Stimulated activated CD4-positive, alpha-beta T cell treated with anti-CD3 and anti-CD28 coated beads, Interleukin-2, amount 100 ng/mL, for 24 hours (primary cell): ENCODE measurements around the gene TEX13A.
A peak's percentile ranks its signal among the peaks of the same experiment; 100 is the strongest.
"Not testable (repeated sequence)": the region's sequence is repeated elsewhere in the genome, so short reads cannot be mapped to it uniquely, and the experiment has no call there.

Experiments
- DNase-seq, 2 donors: peaks; one replicate each; pipeline ENCODE4 v3.0.0-alpha.2; 2020

Gene TEX13A, protein sequence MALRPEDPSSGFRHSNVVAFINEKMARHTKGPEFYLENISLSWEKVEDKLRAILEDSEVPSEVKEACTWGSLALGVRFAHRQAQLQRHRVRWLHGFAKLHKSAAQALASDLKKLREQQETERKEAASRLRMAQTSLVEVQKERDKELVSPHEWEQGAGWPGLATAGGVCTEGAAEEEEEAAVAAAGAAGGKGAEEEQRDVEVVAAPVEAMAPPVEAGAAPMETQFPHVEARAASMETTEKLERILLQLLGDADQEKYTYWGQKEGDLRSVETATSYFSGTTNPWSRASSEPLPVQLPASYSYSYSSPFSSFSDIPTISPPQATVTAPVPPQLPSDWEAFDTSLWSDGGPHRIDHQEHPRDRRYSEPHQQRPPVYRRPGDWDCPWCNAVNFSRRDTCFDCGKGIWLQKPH

DNA sequence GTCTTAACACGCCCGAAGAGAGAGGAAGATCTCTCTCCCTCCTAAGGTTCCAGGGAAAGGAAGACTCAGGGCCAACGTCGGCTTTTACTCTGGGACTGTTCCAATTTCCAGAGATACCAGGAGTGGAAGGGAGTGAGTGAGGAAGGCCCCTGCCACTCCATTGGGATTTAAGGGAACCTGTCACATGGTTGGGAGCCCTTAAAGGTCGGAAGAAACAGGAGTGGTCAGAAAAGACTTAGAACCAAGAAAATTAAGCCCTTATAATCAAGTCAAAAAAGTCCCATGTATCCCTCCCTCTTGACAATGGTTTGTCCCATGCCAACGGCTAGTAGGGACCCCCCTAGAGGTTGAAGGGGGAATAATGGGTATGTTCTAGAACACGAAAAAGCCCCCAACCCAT is at the start of gene TEX13A:
Gene TEX13A (minus strand): TSS at position 59 of the 400 bp plus-strand sequence. CDS start 297 bp downstream, outside the sequence.
- no peak for DNase-seq

DNA sequence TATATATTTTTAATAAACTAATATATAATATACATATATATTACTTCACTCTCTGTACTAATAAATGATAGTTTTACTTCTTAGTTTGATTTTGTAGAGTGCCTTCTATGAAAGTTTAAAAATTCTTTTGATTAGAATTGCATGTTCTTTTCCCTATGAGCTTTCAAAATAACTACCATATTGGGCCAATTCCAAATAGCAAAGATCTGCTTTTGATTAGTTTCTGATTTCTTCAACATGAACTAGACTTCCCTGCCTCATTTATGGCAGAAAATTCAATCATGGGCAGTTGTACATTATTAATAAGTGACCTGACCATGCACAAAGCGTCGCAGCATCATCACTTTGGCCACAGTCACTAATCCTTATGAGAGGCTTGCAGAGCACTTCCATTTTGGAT is 48.9 kb upstream of the TEX13A start:
- no peak for DNase-seq

DNA sequence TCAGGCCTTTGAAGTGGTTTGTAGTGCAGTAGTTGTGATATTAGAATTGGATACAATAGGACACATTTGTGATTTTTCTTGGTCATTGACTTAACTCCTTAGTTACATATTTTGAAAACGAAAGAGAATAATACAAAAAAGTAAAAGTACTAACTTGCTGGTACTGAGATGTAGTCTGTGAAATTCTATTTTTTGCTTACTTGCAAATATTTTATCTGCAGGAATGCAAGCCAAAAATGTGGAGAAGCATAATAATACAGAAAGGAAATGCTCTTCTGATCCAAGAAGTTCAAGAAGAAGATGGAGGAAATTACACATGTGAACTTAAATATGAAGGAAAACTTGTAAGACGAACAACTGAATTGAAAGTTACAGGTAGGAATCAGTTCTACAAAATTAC is 46.7 kb upstream of the TEX13A start:
- no peak for DNase-seq

DNA sequence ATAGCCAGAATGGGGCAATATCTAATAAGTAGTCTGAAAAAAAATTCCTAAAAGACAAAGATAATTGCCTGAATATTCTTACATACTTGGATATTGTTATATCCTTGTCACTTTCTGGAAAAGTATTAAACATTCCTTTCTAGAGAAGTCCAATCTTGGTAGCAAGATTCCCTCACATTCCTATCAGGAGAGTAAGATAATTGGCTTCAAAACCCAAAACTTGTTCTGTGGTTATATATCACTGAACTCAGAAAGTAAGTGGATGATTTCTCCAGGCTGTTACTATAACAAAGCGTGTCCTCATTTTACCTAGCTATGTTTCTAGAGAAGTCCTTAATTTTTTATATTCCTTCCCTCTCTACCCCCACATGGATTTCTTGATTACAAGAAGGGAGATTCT is 46.0 kb upstream of the TEX13A start:
- DNase-seq = no peak

DNA sequence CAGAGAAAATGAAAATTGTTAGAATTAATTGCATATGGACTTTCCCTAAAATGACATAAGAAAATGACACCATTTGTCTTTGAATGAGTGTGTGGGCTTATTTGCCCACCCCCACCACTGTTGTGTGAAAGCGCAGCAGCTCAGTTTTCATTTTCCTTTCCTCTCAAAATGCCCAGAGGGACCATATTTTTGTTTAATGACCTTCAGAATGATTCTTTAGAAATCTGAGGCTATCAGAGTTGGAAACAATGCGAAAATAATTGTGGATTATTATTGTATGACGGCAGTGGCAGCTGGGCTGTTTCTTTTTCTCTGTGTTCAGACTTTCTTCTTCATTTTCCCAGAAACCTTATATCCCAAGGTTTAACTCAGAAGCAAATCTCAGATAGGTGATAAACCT is 44.6 kb upstream of the TEX13A start:
- DNase-seq = no peak

DNA sequence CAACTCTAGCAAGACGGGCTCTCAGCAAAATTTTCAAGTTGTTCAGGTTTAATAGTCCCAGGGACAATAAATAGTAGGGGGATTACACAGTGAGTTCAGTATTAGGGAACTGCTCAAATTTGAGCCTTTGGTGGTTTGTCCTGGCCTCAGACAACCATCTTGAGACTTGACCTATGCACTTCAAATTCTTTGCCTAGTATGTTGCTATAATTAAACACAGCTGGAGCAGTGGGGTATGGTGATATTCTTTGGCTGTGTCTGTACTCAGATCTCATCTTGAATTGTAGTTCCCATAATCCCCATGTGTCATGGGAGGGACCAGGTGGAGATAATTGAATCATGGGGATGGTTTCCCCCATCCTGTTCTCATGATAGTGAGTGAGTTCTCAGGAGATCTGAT is 43.3 kb upstream of the TEX13A start:
- no peak for DNase-seq

DNA sequence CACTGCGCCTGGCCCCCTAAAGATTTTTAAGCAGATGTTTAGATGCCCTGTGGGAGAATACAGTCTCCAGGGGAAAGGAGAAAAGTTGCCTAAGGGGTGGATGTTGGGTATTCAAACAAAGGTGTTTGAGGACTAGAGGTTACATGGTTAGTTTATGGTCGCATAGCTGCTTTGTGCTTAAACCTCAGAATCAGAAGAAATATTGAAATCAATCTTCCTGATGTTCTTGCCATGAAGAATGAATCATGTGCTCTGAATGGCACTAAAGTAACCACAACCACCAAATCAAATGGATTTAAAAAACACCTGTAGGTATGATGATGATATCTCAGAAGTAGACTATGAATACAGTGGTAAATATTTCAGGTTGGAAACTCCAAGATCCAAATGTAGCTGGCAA is 42.7 kb upstream of the TEX13A start:
- no peak for DNase-seq

DNA sequence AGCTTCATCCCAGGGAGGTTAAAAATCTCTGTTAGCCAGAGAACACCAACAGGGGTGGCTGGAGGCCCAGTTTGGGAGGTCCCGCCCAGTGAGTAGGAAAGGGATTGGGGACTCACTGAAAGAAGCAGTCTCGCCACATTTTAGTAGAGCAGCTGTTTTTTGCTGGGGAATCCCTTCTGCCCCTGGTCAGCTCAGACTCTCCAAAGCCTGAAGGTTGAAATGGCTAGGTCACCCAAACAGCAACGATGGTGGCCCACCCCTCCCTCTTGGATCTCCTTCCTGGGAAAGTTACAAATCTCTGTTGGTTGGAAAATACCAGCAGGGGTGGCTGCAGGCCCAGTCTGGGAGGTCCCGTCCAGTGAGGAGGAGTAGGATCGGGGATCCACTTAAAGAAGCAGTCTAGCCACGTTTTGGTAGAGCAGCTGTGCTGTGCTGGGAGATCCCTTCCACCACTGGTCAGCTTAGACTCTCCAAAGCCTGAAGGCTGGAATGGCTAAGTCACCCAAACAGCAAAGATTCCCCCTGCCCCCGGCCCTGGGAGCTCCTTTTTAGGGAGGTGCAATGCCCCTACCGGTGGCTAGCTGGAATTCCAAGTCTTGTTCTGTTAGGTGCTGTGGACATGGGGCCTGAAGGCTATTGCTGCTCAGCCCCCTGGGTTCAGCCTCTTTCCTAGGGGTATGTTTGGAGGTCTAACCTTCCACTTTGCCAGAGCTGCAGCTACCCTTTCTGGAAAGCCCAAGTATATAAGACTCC is 40.0 kb upstream of the TEX13A start:
- DNase-seq = no peak

DNA sequence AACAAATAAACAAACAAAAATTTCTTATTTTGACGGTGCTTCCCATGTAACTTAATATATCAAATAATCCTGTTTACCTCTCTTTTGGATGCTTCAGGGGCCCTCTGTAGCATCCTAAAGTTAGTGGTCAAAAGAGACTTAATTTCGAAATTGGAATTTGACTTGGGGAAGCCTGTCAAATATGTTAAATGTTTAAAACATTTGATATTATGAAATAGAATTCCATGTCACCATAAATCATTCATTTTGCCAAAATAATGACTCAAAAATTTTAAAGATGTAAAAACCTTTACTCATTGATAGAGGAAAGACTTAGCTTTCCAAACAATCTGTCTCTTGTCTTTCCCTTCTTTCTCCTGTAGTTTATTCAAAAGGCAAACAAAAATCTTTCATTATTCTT is 20.6 kb upstream of the TEX13A start:
- DNase-seq = no peak

DNA sequence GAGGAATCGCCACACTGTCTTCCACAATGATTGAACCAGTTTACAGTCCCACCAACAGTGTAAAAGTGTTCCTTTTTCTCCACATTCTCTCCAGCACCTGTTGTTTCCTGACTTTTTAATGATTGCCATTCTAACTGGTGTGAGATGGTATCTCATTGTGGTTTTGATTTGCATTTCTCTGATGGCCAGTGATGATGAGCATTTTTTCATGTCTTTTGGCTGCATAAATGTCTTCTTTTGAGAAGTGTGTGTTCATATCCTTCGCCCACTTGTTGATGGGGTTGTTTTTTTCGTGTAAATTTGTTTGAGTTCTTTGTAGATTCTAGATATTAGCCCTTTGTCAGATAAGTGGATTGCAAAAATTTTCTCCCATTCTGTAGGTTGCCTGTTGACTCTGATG is 16.9 kb upstream of the TEX13A start:
- not testable (repeated sequence) for DNase-seq

DNA sequence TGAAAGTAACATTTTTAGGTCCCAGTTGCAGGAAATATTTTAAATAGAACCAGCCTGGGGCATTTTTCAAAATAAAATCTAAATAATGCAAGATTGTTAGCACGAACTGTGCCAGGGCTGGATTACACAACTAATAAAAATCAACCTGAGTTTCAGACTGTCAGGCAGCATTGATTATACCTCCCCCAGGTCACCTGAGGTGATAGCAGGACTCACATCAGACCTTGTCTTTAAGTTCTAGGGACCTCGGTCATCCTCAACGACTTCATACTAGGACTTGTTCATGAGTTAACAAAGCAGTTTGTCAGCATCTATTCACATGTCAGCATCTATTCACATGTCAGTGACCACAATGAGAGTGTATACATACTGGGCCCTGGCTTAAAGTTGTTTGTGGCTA is 8.7 kb upstream of the TEX13A start:
- no peak for DNase-seq

DNA sequence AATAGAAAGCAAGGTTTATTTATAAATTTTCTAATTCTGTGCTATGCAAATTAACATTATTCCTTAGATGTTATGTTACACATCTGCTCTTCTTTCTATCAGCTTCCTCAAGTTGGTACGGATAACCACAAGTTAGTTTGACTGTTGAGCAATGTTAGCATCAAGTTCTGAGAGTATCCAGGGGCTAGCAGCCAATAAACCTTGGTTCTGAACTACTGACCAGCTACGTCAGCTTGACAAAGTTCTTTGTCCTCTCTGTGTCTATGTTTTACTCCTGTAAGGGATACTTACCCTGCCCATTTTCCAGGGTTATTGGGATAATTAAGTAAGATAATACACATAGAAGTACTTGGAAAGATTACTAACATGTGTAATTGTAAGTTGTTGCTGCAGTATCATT is 8.1 kb upstream of the TEX13A start:
- DNase-seq = no peak

DNA sequence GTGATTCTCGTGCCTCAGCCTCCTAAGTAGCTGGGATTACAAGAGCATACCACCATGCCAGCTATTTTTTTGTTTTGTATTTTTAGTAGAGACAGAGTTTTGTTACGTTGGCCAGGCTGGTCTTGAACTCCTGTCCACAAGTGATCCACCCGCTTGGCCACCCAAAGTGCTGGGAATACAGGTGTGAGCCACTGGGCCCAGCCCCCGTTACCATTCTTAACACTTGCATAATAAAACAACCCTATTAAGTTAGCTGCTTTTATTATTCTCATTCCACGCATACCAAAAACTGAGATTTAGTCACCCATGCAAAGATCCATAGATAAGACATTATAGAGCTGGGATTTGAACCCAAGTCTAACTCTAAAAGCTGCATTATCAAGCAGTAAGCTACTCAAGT is 6.0 kb upstream of the TEX13A start:
- no peak for DNase-seq

DNA sequence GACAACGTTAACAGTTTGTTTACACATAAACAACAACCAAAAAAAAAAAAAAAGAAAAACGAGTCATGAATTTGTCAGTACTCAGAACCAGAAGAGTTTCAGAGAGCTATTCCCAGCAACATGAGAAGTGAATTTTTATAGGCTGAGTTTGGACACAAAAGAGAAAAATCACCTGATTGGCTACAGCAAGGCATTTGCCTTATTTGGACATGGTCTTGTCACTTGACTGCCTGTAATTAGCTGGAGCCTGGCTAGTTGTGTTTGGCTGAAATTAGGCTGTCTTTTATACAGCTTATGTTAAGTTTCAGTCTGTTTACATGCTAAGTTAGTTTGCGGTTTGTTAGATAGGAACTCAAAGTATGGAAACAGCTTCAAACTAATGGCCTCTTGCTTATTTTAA is 880 bp upstream of the TEX13A start:
- no peak for DNase-seq

DNA sequence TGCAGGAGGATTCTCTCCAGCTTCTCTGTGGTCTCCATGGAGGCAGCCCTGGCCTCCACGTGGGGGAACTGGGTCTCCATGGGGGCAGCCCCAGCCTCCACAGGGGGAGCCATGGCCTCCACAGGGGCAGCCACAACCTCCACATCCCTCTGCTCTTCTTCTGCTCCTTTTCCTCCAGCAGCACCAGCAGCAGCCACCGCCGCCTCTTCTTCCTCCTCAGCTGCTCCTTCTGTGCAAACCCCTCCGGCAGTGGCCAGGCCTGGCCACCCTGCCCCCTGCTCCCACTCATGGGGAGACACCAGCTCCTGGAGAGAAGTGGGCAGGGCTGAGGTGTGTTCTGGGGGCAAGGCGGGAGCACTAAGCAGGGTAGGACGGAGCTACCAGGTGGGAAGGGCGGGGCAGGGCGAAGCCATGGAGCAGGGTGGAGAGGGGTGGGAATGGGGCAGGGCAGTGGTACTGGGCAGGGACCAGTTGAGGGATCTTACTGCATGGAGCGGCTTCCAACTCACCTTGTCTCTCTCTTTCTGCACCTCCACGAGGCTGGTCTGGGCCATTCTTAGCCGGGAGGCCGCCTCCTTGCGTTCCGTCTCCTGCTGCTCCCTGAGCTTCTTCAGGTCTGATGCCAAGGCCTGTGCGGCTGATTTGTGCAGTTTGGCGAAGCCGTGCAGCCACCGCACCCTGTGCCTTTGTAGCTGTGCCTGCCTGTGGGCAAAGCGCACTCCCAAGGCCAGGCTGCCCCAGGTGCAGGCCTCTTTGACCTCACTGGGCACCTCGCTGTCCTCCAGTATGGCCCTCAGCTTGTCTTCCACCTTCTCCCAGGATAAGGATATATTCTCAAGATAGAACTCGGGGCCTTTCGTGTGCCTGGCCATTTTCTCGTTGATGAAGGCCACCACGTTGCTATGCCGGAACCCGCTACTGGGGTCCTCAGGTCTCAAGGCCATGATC is 766 bp downstream of the TEX13A start:
- DNase-seq = no peak

DNA sequence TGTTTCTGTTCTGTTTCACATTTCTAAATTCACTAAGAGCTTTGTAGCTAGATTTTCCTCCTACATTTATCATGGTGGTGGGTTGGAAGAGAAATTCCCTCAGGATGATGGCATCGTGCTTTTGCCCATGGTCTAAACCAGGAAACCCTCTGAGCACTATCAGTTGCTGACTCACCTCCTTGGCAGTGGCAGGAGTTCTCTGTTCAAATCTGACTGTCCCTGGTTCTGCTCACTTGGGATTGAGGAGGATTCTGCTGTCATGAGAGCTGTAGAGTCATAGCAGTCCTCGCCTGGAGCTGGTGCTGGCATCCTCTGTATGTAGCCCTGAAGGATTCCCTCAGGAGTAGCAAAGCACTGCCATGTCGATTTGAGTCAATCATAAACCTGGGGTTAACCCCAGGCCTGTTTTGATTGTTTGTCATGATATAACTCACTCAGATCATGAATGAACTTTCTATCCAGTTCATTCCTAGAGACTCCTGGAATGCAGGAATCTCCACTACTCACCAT is 9.4 kb downstream of the TEX13A start:
- DNase-seq = no peak

DNA sequence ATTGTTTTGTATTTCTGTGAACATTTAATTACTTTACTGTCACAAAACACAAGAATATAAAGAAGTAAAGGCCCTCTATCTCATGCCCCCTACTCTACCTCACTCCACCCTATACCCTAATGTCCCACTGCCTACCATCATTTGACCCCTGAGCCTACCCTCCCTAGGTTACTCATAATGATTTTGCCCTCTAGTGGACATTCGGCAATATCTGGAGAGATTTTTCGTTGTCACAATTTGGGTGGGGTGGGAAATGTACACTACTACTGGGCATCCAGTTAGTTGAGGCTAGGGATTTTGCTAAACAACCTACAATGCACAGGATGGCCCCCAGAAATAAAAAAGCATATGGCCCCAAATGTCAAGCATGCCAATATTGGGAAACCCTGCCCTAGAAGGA is 10.2 kb downstream of the TEX13A start:
- no peak for DNase-seq

DNA sequence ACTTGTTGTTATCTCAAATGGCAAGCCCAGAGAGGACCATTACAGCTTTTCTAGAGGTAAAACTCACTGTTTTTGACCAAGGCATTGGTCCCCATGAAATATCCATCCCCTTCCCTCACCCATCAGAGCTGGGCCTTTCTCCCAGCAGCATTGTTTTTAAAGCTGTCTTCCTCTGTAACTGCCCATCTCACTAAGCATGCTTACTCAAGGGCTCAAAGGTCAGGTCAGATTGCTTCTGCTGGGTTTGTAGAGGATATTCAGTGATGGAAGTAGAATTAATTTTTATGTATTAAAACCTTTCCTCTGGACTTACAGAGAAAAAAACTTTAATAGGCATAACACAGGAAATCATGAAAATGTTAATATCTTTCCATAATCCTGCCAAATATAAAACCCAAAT is 11.1 kb downstream of the TEX13A start:
- DNase-seq = no peak

DNA sequence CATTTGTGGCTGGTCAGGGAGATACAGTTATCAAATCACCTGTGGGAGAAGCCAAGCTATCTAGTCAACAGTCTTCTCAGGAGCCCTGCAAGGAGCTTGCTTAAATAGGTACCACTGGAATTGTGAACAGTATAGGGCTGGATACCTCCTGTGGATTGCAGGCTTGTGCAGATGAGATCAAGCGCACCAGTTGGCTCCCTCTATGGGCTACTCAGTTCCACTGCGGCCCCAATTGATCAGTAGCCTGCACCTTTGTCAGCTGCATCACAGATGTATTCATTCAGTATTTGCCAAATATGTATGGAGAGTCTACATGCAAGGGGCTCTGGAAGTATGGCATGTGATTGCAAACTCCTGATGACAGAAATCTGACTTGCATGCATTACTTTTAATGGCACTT is 28.6 kb downstream of the TEX13A start:
- no peak for DNase-seq

DNA sequence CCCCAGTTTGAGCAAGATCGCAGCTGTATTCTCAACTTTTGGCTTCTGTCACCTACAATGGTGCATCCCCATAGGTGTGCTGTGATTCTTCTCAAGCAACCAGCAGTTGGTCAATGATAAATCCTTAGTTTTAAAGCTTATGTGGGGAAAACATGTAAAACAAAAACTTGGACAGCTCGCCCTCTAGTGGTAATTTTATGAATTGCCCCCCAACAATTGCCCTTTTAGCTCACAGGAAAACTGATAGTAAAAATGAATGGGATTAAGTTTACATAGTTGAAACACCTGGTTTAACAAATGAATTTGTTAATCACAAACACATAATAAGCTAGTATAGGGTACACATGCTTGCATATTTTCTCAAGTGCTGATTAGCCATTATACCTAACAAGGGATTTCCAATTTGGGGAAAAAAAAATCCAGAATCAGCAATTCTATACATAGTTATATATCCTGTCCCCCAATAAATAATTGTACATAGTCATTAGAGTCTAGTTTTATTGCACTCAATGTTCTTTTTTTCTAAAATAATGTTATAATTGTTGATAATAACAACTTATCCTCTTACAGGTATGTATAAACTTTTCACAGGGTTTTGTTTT is 30.1 kb downstream of the TEX13A start:
- peak in 1 of 2 donors; percentile 15 for DNase-seq

DNA sequence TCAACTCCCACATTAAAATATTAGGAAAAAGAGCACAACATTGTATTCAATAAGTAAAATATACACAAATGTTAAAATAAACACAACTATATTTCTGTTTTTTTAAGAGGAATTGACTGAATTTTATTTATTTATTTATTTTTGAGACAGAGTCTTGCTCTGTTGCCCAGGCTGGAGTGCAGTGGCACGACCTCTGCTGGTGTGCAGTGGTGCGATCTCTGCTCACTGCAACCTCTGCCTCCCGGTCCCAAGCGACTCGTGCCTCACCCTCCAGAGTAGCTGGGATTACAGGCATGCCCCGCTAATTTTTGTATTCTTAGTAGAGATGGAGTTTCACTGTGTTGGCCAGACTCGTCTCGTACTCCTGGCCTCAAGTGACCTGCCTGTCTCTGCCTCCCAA is 31.4 kb downstream of the TEX13A start:
- no peak for DNase-seq

DNA sequence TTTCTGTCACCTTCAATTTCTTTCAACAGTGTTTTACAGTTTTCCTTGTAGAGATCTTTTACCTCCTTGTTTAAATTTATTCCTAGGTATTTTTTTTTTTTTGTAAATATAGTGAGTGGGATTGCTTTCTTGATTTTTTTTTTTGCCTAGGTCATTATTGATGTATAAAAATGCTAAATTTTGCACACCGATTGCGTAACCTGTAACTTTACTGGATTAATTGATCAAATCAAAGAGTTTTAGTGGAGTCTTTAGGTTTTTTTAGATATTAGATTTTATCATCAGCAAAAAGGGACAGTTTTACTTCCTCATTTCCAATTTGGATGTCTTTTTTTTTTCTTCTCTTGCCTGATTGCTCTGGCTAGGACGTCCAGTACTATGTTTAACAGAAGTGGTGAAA is 40.9 kb downstream of the TEX13A start:
- DNase-seq = no peak

DNA sequence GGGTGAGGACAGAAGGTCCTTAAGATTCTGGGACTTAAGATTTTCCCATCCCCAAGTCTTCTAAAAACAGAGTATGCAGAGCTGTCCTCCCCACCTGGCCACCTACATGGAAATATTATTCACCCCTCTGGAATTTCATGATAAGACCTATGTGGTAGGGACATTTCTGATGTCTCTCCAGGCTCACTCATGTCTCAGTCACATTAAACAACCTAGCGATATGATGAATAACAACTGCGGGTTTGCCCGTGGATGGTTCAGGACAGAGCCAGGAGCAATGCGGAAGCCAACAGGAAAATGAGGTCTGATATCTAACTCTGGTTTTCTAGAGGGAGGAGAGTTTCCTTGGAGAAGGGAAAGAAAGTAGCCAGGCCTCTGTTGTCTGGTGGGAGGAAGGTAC is 47.4 kb downstream of the TEX13A start:
- DNase-seq = no peak
